Limb (tissue), 2 donors: ENCODE measurements around the gene INSC.
A peak's percentile ranks its signal among the peaks of the same experiment; 100 is the strongest.

ENCODE experiments used
- DNase-seq, 2 donors: peaks; one replicate each; pipeline ENCODE4 v3.0.0-alpha.2; 2016; ENCODE audit errors: extremely low spot score in 2 of 2

The INSC gene

GRCh38 chr11:15108592-15109130, 6.1 kb upstream of the INSC start:
- DNase-seq, result no peak

DNA sequence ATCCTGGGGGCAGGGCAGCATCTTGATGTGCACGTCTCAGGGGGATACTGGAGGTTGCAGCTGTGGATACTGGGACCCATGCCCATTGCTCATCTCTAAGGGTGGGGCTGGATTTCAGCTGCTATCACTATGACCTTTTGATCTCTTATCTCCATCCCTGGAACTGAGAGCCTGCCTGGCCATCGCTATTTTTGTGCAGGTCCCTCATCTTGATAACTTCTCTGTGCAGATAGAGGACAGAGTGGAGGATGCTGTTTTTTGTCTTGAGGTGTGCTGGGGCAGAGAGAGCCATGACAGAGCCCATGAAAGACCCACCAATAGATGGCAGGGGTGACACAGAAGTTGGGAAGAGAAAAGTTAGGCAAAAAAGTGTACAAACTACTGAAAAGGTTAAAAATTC, 5.1 kb upstream of the INSC start:
- no peak for DNase-seq

GRCh38 chr11:15111215-15111614, 3.5 kb upstream of the INSC start:
- no peak for DNase-seq

DNA sequence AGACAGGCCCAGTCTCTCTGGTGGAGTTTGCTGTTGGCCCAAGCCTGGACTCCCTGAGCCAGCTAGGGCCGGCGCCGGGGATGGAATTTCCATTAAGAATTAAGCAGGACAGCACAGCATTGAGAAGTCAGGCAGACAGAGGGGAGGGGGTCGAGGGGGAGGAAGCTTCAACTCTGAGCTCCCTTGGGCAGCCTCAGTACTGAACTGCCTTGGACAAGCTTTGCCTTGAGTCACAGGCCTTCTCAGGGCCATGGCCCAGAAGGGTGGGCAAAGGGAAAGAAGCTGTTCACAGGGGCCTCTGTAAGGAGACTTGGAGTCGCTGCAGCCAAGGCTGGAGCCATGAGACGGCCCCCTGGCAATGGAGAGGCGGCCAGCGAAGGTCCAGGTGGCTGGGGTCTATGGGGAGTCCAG, 2.6 kb upstream of the INSC start:
- DNase-seq, result peak; percentile 45 to 64

DNA sequence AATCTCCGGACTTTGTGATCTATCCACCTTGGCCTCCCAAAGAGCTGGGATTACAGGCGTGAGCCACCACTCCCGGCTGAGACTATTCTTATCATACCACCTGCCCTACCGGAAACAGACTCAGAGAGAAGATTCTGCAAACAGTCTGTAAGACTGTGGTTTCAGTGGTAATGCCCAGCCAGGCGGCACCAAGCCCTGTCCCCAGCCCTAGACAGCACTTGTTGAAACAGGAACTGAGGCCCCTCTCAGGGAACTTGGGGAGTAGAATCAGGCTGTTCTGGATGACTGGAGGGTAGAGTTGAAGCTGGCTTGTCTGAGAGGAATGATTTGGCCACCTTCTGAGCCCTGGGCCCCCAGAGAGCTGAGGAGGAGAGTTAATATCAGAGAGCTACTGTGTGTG, 1.3 kb upstream of the INSC start:
- no peak for DNase-seq

DNA sequence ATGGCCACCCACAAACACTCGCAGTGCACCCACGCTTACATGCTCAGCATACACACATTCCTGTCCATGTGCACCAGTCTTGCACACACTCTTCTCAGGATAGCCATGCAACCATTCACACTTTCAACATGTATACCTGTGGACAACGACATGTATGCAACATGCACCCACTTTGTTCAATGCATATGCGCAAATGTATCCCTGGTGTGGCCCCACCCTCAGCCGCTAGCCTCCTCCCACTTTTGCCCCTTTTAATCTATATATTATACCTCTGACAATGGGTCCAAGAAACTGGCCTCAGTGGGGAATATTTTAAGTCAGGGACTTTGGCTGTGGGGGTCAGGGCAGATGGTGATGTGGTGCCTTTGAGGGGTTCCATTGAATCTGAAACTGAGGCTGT, 963 bp downstream of the INSC start:
- DNase-seq, result no peak

GRCh38 chr11:15117751-15118150, 3.0 kb downstream of the INSC start:
- DNase-seq, result no peak

DNA sequence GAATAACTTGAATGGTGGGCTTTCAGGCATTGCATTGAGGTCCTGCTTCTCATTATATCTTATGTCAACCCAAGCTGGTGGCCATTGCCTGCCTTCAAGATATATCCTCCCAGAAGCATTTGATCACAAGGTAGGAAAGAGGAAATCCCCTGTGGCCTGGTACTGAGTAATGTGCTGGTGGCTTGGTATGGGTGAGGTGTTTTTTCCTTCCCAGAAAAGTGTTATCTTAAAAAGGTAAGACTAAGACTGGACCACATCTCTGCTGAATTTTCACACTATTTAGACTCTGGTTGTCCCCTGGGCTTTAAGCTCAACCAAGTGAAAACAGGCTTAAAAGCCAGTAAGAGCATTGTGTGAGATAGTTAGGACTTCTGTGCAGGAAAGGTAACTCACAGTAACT, 3.7 kb downstream of the INSC start:
- DNase-seq, result no peak

DNA sequence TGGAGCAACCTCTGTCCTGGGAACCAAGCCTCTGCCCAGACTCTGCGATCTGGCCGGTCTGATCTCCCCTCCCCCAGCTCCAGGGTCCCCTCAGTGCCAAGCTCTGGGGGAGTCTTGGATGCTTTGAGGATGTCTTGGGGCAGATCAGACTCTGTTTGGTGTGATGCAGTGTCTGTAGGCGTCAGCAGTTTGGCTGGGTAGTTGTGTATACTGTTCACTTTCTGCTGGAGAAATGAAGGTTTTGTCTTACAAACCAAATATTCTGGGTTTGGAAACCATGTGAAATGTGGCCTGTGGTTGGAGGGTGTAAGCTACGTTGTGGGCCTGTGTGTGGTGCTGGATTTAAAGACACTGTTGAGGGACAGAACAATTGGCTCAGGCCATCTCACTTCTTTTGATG, 4.6 kb downstream of the INSC start:
- DNase-seq, result no peak

DNA sequence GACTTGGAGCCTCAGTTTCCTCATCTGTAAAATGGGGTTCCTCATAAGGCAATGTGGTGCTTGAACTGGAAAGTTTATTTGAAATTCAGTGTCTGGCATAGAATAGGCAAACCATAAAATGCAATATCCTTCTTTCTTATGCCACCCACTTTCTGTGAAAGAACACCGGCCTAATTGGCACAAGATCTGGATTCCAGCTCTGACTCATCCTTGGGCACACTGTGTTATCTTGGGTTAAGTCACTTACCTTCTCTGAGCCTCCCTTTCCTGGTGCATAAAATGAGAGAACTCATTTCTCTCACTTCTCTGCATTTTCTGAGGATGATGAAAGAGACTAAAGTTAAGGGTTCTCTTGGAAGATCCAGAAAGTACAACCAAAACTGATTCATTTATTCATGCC, 5.1 kb downstream of the INSC start:
- no peak for DNase-seq

DNA sequence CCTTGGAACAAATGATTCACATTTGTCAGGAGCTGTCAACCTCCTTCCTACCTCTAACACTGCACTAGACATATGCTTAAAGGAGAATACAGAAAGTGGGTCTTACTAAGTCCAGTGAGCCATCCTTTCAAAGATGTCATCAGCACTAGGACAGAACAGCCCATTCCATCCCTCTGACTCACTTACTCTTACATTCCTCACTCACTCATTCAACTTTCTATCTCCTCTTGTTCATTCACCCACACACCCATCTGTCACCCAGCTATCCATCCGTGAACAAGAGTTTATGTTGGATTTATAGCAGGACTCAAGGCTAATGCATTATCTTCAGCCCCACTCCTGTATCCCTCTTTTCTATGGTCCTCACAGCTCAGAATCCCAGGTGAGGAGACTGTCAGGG, 9.1 kb downstream of the INSC start:
- no peak for DNase-seq

DNA sequence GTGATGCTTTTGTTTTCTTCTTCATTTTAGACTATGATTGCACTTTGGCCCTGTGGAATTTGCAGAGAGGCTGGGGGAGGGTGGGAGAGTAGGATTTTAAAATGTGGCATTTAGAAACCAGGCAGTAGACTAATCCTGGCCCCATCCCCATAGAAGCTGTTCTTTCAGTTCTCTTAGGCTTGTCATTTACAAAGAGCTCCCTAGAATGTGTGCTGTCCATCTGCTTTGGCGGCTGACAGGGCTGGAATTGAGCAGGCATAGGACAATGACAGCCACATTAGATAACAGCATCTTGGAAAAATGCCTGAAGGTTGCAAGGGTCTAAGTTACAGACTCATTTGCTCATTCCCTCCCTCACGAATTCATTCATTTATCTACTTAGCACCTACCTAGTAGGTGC, 9.8 kb downstream of the INSC start:
- DNase-seq, result no peak

DNA sequence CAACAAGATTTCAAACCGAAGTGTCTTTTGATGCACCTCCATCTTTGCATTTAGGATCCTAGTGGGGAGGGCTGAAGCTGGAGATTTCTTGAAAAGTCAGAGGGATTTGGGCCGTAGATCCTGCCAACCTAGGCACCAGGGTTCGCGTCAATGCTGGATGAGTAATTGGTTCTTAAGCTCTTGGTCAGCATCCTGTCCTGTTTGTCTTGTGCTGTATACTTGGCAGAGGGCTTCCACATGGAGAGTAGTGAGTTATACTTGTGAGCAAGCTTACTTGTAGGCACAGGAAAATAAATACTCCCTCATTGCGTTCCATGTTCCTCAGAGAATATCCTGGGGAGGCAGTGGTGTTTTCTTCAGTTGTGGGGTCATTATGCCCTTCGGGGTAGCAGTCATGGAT, 12.6 kb downstream of the INSC start:
- DNase-seq, result no peak

- no peak for DNase-seq
Observed at GRCh38 chr11:15128621-15129020, 13.9 kb downstream of the INSC start.

DNA sequence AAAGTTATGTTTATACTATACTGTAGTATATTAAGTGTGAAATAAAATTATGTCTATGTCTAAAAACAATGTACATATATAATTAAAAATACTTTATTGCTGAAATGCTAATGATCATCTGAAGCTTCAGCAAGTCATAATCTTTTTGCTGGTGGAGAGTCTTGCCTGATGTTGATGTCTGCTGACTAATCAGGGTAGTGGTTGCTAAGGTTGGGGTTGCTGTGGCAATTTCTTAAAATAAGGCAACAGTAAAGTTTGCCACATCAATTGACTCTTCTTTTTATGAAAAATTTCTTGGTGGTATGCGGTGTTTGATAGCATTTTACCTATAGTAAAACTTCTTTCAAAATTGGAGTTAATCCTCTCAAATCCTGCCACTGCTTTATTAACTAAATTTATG, 21.4 kb downstream of the INSC start:
- DNase-seq, result no peak

GRCh38 chr11:15139096-15139770, 24.5 kb downstream of the INSC start:
- DNase-seq, result no peak

GRCh38 chr11:15139958-15140659, 25.4 kb downstream of the INSC start:
- DNase-seq, result no peak

DNA sequence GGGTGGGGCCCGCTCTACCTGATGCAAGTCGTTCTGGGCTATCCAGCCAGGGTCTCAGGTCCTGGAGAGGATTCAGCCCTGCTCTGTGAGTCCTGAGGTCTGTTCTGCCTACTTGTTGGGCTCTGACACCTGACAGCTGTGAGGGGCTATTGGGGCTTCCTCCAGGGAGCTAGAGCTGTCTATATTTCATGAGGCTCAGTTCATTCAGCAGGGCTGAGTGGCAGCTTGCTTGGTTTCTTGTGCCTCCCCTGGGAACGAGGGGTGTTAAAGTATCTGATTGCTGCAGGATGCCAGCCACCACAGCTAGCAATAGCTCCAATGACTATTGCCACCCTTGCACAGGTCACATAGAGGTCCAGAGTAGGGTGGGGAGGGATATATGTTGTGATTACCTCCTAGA, 26.7 kb downstream of the INSC start:
- DNase-seq, result no peak

GRCh38 chr11:15142838-15143237, 28.1 kb downstream of the INSC start:
- no peak for DNase-seq

GRCh38 chr11:15143855-15144254, 29.1 kb downstream of the INSC start:
- DNase-seq, result no peak

GRCh38 chr11:15144347-15144746, 29.6 kb downstream of the INSC start:
- DNase-seq, result no peak

- DNase-seq, result no peak
Observed at GRCh38 chr11:15145151-15145550, 30.4 kb downstream of the INSC start.

DNA sequence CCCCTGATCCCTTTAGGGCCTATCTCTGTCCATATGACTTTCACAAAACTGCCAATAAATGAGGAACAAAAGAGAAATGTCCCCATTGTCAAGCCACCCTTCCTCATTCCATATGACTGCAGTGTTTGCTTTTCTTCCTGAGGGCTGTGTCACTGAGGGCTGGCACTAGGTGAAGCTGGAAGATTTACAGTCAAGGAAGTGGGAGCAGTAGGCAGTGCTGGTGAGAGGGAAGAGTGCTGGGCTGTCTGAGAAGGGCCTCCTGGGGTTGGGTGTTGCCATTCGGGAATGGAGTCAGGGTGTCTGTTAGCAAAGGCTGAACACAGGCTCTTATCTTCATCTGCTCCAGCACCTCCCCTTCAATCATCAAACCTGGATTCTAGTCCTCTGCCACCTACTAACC, 30.9 kb downstream of the INSC start:
- DNase-seq, result no peak
